HCT116 (cell line): ENCODE data around the gene KIF21B. TPM values are rescaled to one million over a fixed set of nuclear protein-coding genes. Genes with fewer than 3 reads are reported as not detected.

ENCODE experiments used
- ATAC-seq: fragments of 200-7000 bp; cut with Tn5 transposase; 2 replicates; pipeline ENCODE4 v1.9.1; 2020; ENCODE audit warnings: mild to moderate bottlenecking, moderate library complexity
- BruUV-seq: library from RNA; stranded (reverse); fragments of 400-500 nt; replicated peaks from 2 replicates; lab custom pipeline; 2021; lab: Mats Ljungman, UMichigan
- CTCF ChIA-PET: fragments of 300-600 bp; sonication (Branson Sonifier 250); formaldehyde crosslinking; loops from one replicate; lab custom pipeline; 2021; ENCODE audit warnings: antibody characterized with exemption; lab: Charles Lee
- POLR2A ChIA-PET: fragments of 300-600, 350-600 bp; sonication (Branson Sonifier 250); formaldehyde crosslinking; loops from one replicate; lab custom pipeline; 2021; ENCODE audit warnings: antibody characterized with exemption; lab: Charles Lee
- RAD21 ChIA-PET, 2 experiments: fragments of 300-600 bp; sonication (Branson Sonifier 250); formaldehyde crosslinking; loops; one replicate each; lab custom pipeline; 2023; ENCODE audit warnings: low total read pairs in 2 of 2; ENCODE audit not compliant: uncharacterized antibody in 2 of 2, unreplicated experiment in 2 of 2, low non-redundant PET in 1 of 2; lab: Charles Lee
- DNase-seq: peaks from one replicate; pipeline ENCODE4 v3.0.0-alpha.2; 2010; ENCODE audit warnings: low read depth, low spot score
- H2AFZ ChIP-seq: fragments of 200-600 bp; shearing (Covaris generic), sonication (generic); 2 replicates; pipeline ENCODE4 v1.6.1; 2017; ENCODE audit warnings: low read depth, mixed run types, mixed read lengths, antibody characterized with exemption, low read length; ENCODE audit not compliant: poor library complexity, severe bottlenecking
- H3K27ac ChIP-seq: 2 replicates; pipeline ENCODE4 v1.5.1; 2012; ENCODE audit warnings: low read depth, low read length
- H3K27me3 ChIP-seq: fragments of 200-600 bp; sonication (generic); 2 replicates; pipeline ENCODE4 v1.6.1; 2016; ENCODE audit warnings: mixed run types, low read length, mixed read lengths; ENCODE audit not compliant: insufficient read depth
- H3K36me3 ChIP-seq, 2 experiments: fragments of 200-500 bp in 1 of 2; fragments of 200-600 bp in 1 of 2; sonication (Bioruptor generic) in 1 of 2; sonication (generic) in 1 of 2; 2 replicates each; pipeline versions ENCODE4 v1.5.1 to v1.6.1; 2014 to 2016; ENCODE audit warnings: low read length in 2 of 2, inconsistent platforms in 1 of 2, mixed read lengths in 1 of 2, mixed run types in 1 of 2; ENCODE audit not compliant: insufficient read depth in 2 of 2, control insufficient read depth in 1 of 2
- H3K4me1 ChIP-seq, 2 experiments: fragments of 200-600 bp in 1 of 2; sonication (generic) in 1 of 2; 2 replicates each; pipeline versions ENCODE4 v1.5.1 to v1.6.1; 2012 to 2017; ENCODE audit warnings: low read length in 2 of 2, inconsistent platforms in 1 of 2, mild to moderate bottlenecking in 1 of 2, mixed read lengths in 1 of 2, mixed run types in 1 of 2, moderate library complexity in 1 of 2; ENCODE audit not compliant: insufficient read depth in 2 of 2, control insufficient read depth in 1 of 2
- H3K4me2 ChIP-seq: fragments of 200-600 bp; sonication (generic); 2 replicates; pipeline ENCODE4 v1.6.1; 2017; ENCODE audit warnings: mixed run types, low read length, mixed read lengths
- H3K4me3 ChIP-seq, 2 experiments: fragments of 200-600 bp in 1 of 2; sonication (generic) in 1 of 2; replicated peaks in 1 of 2; 2 replicates each; pipeline ENCODE4 v1.5.1; 2011 to 2016; ENCODE audit warnings: low read length in 2 of 2, control low read depth in 1 of 2, low read depth in 1 of 2, mild to moderate bottlenecking in 1 of 2, mixed read lengths in 1 of 2, mixed run types in 1 of 2
- H3K79me2 ChIP-seq: fragments of 200-600 bp; sonication (generic); 2 replicates; pipeline ENCODE4 v1.6.1; 2017; ENCODE audit warnings: mild to moderate bottlenecking, mixed run types, low read length, moderate library complexity, mixed read lengths; ENCODE audit not compliant: insufficient read depth
- H3K9ac ChIP-seq: fragments of 200-600 bp; sonication (generic); 2 replicates; pipeline ENCODE4 v1.6.1; 2016; ENCODE audit warnings: low read length, mixed read lengths
- H3K9me2 ChIP-seq: fragments of 200-600 bp; sonication (generic), shearing (Covaris generic); 2 replicates; pipeline ENCODE4 v1.6.1; 2017; ENCODE audit warnings: mixed run types, mild to moderate bottlenecking, moderate library complexity; ENCODE audit not compliant: insufficient read depth
- H3K9me3 ChIP-seq, 2 experiments: fragments of 200-500 bp in 1 of 2; fragments of 200-600 bp in 1 of 2; sonication (Bioruptor generic) in 1 of 2; sonication (generic) in 1 of 2; 2 replicates each; pipeline ENCODE4 v1.6.1; 2014 to 2017; ENCODE audit warnings: low read length in 2 of 2, mixed read lengths in 2 of 2, inconsistent platforms in 1 of 2, low read depth in 1 of 2, mild to moderate bottlenecking in 1 of 2, mixed run types in 1 of 2, moderate library complexity in 1 of 2; ENCODE audit not compliant: control insufficient read depth in 1 of 2, insufficient read depth in 1 of 2
- H4K20me1 ChIP-seq: fragments of 200-600 bp; sonication (generic), shearing (Covaris generic); 2 replicates; pipeline ENCODE4 v1.6.1; 2017; ENCODE audit warnings: mixed run types, mild to moderate bottlenecking, moderate library complexity; ENCODE audit not compliant: insufficient read depth
- ATF3 ChIP-seq: IDR thresholded peaks from 2 replicates; pipeline ENCODE4 v1.6.1; 2012
- CBX3 ChIP-seq: IDR thresholded peaks from 2 replicates; pipeline ENCODE4 v1.6.1; 2012; ENCODE audit warnings: low read depth
- EGR1 ChIP-seq: IDR thresholded peaks from 2 replicates; pipeline ENCODE4 v1.6.1; 2012; ENCODE audit warnings: low read depth
- ELF1 ChIP-seq: IDR thresholded peaks from 2 replicates; pipeline ENCODE4 v1.6.1; 2012; ENCODE audit warnings: low read depth, borderline replicate concordance
- JUND ChIP-seq: IDR thresholded peaks from 2 replicates; pipeline ENCODE4 v1.6.1; 2012
- POLR2A ChIP-seq: IDR thresholded peaks from 2 replicates; pipeline ENCODE4 v1.7.0; 2011; ENCODE audit warnings: borderline replicate concordance; ENCODE audit not compliant: insufficient read depth, insufficient read length; ENCODE audit errors: extremely low read depth
- POLR2AphosphoS5 ChIP-seq: IDR thresholded peaks from 2 replicates; pipeline ENCODE4 v1.6.1; 2011; ENCODE audit warnings: mild to moderate bottlenecking, low read depth, low read length, moderate library complexity
- RAD21 ChIP-seq: IDR thresholded peaks from 2 replicates; pipeline ENCODE4 v1.6.1; 2012; ENCODE audit warnings: low read depth, mild to moderate bottlenecking
- SIN3A ChIP-seq: IDR thresholded peaks from 2 replicates; pipeline ENCODE4 v1.6.1; 2012; ENCODE audit warnings: low read depth
- SP1 ChIP-seq: IDR thresholded peaks from 2 replicates; pipeline ENCODE4 v1.6.1; 2012; ENCODE audit warnings: low read depth
- TCF7L2 ChIP-seq: IDR thresholded peaks from 2 replicates; pipeline ENCODE4 v1.7.0; 2011; ENCODE audit warnings: borderline replicate concordance, inconsistent platforms; ENCODE audit not compliant: insufficient read depth, insufficient read length; ENCODE audit errors: extremely low read depth
- ZNF274 ChIP-seq: fragments of 200-500 bp; sonication (Bioruptor generic); IDR thresholded peaks from 2 replicates; pipeline ENCODE4 v1.6.1; 2014; ENCODE audit warnings: mild to moderate bottlenecking, low read depth, low read length, inconsistent platforms
- intact Hi-C: fragments of 100-400 bp; cut with micrococcal nuclease; formaldehyde crosslinking; loops from 2 replicates; pipeline ENCODE4 v1.10.0; 2022
- total RNA-seq: library from RNA; stranded (reverse); gene quantifications from one replicate; pipeline ENCODE4 v1.2.1, GENCODE V29; 2021; ENCODE audit not compliant: unreplicated experiment
- TF ChIP-seq, protein P1 (sequence below): IDR thresholded peaks from 2 replicates; pipeline ENCODE4 v1.6.1; 2012

The KIF21B gene
- total RNA-seq, 1 experiment from 2014 or later: 6.1 TPM

GRCh38 chr1:201004154-201004553, 19.4 kb downstream of the KIF21B start:
- no peak overlapping the region for H3K4me3 ChIP-seq
- H3K4me1 ChIP-seq: peaks cover 0 to 6% of the 10 kb centered on the region in 2 experiments; a peak in 1 of 4 replicates
- intact Hi-C loops: no loop called here
- H2AFZ ChIP-seq: no peak overlapping the region
- H3K36me3 ChIP-seq: no peaks in the 10 kb centered on the region
- ATAC-seq (no peak), DNase-seq (no peak)
- no peaks in the 10 kb centered on the region for H3K9me2 ChIP-seq
- no TSS peak for BruUV-seq
- RAD21 ChIA-PET: no interaction called here
- no peaks in the 10 kb centered on the region for H3K79me2 ChIP-seq
- CTCF ChIA-PET: interaction anchor here (0.5 kb wide), 1 partner anchor 930 kb away, joined by 3 read pairs; no protein-coding TSS in a partner anchor
- no peaks in the 10 kb centered on the region for H3K9me3 ChIP-seq
- no peak overlapping the region for H3K4me2 ChIP-seq
- H3K9ac ChIP-seq: no peak overlapping the region
- POLR2A ChIA-PET: no interaction called here
- H3K27me3 ChIP-seq: no peaks in the 10 kb centered on the region
- TF ChIP-seq POLR2A (no peak), ZNF274 (no peak)
- H3K27ac ChIP-seq: no peak overlapping the region
- H4K20me1 ChIP-seq: no peaks in the 10 kb centered on the region

GRCh38 chr1:201002510-201002909, 21.0 kb downstream of the KIF21B start:
- TF ChIP-seq JUND (no peak), ATF3 (no peak), ELF1 (no peak), SIN3A (no peak), SP1 (no peak), EGR1 (no peak), TCF7L2 (no peak), RAD21 (no peak), CBX3 (no peak), POLR2AphosphoS5 (no peak)
- TF ChIP-seq, protein P1, sequence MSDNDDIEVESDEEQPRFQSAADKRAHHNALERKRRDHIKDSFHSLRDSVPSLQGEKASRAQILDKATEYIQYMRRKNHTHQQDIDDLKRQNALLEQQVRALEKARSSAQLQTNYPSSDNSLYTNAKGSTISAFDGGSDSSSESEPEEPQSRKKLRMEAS: no peak
- Histone ChIP-seq H2AFZ (no peak overlapping the region), H3K4me1 (peaks cover 0 to 6% of the 10 kb centered on the region in 2 experiments; a peak in 1 of 4 replicates), H4K20me1 (no peaks in the 10 kb centered on the region), H3K4me2 (no peak overlapping the region), H3K27ac (no peak overlapping the region), H3K27me3 (no peaks in the 10 kb centered on the region), H3K9me2 (no peaks in the 10 kb centered on the region), H3K79me2 (no peaks in the 10 kb centered on the region), H3K36me3 (no peaks in the 10 kb centered on the region), H3K4me3 (no peak overlapping the region), H3K9me3 (no peaks in the 10 kb centered on the region), H3K9ac (no peak overlapping the region)
- CTCF ChIA-PET: no interaction called here
- BruUV-seq: no TSS peak
- intact Hi-C loops: no loop called here
- ATAC-seq (no peak), DNase-seq (no peak)
- RAD21 ChIA-PET: no interaction called here
- POLR2A ChIA-PET: no interaction called here
